GM21786 (cell line): ENCODE data around the gene ZNF579.
"Not testable (repeated sequence)": the region's sequence is repeated elsewhere in the genome, so short reads cannot be mapped to it uniquely, and the experiment has no call there.

Source experiments
- ATAC-seq: cut with Tn5 transposase; IDR thresholded peaks from one replicate; pipeline ENCODE4 v1.9.1; 2021; ENCODE audit not compliant: unreplicated experiment

The ZNF579 gene

DNA sequence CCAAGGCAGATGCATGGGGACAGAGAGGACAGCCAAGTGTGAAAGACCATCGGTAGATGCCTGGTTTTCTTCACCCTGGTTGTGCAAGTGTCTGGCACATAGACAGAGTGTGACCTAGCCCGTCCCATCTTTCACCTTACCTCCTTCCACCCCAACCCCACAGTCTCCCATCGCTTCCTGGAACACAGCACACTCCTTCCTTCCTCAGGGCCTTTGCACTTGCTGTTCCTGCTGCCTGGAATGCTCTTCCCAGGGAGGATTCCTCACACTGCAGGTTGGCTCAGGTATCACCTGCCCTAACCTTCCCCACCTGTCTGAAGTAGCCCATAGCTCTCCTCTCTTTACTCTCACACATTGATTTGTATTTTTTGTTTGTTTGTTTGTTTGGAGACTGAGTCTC is 15.7 kb upstream of the ZNF579 start:
- ATAC-seq, result no peak

DNA sequence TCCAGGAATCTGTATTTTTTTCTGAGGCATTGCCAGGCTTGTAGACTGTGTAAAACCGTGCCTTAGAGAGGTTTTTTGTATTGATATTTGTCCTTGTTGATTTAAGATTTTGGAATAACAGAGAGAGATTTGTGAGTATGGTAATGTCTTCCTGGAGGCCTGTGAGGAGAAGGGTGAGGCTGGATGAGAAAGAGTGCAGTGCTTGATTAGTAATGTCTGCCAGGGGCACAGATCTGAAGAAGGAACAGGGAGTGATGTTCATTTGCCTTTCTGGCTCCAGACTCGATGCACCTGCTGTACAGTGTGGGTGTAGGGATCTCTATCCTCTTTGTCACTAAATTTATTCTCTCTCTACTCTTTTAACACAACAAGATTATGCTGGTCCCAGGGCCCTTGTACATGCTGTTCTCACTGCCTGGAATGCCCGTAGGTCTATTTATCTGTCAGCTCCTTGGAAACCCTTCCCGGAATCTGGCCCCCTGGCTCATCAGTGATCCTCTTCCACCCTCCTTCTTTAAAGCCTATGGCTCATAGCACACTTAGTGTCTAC is 14.4 kb upstream of the ZNF579 start:
- no peak for ATAC-seq

DNA sequence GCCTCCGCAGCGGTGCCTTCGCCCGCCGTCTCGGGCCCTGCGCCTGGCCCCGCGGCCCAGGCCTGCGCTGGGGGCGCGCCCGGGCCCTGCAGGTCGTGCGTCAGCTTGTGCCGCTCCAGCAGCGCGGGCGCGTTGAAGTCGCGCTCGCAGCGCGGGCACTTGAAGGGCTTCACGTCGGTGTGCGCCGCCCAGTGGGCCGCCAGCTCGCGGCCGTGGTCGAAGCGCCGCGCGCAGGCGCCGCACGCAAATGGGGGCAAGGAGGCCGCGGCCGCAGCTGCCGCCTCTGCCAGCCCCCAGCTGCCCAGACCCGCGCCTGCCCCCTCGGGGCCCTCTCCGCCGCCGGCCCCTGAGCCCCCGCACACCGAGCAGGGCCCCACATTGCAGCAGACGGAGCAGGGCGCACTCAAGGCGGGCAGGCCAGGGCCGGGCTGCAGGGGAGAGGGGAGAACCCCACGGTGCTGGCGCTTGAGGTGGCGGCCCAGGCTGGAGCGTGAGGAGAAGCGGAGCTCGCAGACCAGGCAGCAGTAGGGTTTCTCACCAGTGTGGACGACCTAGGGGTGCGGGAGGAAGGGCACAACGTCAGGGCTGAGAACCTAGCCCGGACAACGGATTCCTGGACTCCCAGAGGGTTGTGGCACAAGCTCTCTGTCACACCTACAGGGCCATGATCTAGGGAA is 12.6 kb upstream of the ZNF579 start:
- ATAC-seq, result no peak

DNA sequence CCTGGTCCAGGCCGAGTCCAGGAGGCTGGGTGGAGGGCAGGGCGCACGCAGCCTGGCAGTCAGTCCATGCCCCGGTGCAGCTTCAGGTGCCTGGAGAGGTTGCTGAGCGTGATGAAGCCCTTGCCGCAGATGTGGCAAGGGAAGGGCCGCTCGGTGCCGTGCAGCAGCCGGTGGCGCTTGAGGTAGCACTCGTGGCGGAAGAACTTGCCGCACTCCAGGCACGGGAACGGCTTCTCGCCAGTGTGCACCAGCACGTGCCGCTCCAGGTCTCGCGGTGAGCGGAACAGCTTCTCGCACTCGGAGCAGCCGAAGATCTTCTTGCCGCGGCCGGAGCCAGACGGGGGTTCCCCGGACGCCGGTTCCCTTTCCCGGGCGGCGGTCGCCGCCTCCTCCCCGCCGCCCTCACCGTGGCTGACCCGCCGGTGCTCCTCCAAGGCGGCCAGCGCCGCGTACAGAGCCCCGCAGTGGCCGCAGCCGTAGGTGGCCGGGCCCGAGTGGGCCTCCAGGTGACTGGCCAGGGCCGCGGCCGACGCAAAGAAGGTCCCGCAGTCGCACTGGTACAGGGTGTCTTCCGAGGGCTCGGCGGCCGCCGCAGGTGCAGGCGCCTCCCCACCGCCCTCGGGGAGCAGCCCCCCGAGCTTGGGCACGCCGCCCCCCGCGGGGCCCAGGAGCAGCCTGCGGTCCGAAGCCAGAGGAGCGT is 11.9 kb upstream of the ZNF579 start:
- no peak for ATAC-seq

DNA sequence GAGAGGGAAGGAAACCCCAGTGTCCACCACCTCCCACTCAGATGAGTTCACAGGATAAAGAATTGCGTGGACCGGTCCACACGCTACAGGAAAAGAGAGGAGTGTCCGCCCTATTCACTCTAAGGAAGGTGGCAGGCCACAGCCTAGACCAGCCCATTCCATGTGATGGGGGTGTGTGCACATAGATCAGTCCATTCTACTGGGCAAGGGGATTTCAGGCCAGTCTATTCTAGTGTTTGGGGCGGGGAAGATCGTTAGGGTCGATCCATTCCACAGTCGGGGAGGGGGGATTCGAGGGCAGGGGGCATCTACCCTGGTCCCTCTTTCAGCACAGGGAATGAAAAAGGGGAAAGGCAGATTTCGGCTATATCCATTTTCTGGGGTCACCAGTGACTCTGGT is 10.9 kb upstream of the ZNF579 start:
- no peak for ATAC-seq

DNA sequence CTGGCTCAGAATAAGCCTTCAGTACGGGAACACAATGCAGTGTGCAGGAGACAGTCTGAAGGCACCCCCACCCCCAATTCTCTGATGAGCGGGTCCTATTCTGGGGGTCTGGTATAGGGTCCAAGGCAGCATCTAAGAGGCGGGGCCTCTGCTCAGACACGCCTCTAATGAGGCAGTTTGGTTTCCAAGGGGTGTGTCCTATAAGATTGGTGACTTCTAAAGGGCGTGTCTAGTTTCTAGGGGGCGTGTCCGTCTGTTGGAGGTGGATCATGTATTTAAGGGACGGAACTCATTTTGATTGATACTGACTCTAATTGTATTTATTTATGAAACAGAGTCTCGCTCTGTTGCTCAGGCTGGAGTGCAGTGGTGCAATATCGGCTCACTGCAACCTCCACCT is 10.0 kb upstream of the ZNF579 start:
- ATAC-seq, result no peak

DNA sequence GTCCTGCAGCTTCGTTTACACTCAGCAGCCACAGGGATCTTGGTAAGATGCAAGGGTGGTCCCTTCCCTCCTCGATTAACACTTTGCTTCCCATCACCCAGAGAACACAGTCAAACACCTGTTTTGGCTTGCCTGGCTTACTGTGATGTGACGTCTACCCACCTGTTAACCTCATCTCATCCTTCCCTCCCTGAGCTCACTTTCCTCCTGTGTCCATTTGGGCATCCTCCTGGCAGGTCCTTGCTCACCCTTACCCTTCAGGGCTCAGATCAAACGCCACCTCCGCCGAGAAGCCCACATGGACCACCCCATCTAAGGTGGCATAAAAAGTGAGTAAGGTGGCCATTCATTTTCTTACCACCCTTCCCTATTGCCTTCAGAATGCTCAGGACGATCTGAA is 9.5 kb upstream of the ZNF579 start:
- no peak for ATAC-seq

DNA sequence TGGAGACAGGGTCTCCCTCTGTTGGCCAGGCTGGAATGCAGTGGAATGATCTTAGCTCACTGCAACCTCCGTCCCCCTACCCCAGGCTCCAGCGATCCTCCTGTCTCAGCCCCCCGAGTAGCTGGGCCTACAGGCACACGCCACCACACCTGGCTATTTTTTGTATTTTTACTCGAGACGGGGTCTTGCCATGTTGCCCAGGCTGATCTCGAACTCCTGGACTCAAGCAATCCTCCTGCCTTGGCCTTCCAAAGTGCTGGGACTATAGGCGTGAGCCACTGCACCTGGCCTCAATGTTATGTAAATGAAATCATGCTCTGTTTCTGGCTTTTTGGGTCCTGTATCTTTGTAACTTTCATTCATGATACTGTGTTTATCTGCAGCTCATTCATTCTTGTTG is 8.1 kb upstream of the ZNF579 start:
- ATAC-seq, result no peak

DNA sequence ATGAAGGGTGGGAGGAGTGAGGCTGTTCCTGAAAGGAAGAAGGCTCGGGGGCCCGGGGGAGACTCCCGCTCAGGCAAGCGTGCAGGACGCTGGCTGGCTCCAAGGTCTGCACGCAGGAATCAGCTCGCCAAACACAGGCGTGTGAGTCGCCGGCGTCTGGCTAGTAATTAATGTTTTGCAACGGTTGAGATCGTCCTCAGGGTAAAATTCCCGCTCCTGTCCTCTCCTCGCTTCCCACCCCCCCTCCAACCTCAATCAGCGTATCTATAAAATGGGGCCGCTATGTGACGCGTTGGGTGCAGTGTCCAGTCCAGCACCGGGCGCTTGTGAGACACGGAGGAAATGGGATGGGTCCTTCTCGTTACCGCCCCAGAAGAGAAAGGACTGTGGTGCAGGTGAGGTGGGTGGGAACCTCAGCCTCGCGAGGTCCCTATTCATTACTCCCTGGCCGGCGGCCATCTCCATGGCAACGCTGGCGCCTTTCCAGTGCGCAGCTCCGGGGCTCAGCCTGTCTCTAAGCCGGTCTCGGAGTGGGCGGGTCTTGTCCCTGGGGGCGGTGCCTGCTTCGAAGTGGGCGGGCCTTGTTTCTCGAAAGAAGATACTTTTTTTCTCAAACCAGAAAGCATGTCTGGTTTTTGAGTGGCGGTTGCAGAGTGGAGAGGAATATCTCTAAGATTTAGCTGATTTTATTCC is 6.5 kb upstream of the ZNF579 start:
- ATAC-seq, result peak; percentile 80

DNA sequence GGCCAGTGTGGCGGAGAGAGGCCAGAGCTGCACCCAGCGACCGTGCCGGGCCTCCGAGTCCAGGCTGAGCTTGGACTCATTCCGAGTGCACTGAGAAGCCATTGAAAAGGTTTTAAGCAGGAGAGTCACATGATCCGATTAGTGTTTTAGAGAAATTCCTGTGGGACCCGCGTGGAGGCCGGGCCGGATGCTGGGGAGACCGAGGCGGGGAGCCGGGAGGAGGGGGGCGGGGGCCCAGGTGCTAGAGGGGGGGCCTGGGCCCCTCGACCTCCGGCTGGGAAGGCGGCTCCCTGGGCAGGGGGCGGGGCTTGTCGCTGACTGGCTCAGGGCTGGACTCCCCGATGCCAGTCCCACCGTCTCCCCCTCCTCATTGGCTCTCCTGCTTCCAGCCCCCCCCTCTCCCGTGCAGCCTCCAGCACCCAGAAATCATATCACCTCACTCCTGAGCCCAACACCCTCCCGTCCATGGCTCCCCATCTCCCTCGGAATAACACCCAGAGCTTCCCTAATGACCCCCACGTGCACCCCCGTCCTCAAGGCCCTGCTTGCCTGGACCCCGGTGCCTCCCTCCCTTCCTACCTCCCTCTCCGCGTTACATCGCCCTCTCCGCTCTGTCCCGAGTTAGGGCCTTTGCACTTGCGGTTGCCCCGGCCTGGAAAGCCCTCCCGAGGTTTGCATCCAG is 5.2 kb upstream of the ZNF579 start:
- ATAC-seq, result no peak

DNA sequence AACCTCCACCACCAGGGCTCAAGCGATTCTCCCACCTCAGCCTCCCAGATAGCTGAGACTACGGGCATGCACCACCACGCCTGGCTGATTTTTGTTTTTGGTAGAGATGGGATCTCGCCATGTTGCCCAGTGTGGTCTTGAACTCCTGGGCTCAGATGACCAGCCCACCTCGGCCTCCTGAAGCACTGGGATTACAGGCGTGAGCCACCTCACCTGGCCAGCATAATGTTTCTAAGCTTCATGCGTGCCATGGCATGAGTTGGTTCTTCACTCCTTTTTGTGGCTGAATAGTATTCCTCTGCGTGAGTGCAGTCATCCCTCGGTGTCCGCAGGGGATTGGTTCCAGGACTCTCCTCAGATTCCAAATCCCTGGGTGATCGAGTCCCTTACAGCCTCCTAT is 4.2 kb upstream of the ZNF579 start:
- no peak for ATAC-seq

DNA sequence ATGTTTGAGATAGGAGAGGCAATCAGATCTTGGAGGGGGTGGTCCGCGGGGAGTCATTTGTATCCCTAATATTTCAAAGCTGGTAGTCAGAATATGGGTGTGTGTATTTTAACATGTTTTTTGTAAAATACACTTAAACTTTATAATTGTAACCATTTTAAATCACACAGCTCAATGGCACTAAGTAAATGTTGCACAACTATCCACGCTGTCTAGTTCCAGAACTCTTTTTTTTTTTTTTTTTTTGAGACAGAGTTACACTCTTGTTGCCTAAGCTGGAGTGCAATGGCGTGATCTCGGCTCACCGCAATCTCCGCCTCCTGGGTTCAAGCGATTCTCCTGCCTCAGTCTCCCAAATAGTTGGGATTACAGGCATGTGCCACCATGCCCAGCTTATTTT is 3.2 kb upstream of the ZNF579 start:
- ATAC-seq, result not testable (repeated sequence)

DNA sequence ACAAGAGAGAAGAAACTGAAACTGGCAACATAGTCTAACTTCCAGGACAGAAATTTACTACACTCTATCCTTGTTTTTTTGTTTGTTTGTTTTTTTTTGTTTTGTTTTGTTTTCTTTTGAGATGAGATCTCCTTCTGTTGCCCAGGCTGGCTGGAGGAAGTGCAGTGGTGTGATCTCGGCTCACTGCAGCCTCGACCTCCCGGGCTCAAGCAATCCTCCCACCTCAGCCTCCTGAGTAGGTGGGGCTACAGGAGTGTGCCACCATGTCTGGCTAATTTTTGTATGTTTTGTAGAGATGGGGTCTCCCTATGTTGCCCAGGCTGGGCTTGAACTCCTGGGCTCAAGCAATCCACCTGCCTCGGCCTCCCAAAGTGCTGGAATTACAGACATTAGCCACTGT is 1.6 kb upstream of the ZNF579 start:
- not testable (repeated sequence) for ATAC-seq

DNA sequence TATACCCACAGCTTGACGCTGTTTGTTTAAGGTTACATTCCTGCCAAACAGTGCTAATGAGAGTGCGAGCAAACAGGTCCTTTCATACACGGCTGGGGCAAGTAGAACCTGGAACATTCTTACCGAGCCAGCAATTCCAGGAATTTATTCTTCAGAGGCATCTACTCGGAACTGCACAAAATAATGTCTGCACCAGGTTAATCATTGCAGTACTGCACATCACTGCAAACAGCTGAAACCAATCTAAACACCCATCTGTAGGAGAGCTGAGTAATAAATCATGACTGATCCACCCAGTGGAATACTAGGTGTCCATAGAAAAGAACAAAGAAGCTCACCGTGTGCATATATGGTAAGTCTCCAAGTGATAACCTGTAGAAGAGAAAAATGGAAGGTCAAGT is 1.2 kb upstream of the ZNF579 start:
- no peak for ATAC-seq

DNA sequence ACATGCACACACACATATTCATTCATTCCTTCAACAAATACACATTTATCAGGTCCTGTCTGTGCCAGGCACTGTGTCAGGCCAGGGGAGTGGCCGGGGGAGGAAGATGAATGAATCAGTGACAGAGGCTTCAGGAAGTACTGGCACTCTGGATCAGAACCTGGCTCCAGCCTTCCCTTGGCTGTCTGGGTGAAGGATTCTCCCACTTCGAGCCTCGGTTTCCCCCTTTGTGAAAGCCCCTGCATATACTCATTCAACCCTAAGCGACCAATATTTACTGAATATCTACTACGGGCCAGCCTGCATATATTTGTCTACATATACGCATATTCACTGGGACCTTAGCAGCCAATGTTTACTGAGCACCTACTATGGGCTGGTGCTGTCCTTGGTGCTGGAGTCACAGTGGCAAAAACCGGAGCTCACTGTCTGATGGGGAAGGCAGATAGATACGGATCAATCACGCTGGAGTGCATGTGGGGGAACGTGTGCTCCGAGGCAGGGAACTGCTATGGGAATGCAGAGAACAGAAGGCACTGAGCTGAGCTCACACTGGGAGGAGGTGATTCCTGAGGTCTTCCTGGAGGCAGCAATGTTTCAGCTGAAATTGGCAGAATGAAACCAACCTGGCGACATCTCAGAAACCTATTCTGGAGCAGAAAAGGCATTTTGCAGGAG is 636 bp upstream of the ZNF579 start:
- no peak for ATAC-seq

DNA sequence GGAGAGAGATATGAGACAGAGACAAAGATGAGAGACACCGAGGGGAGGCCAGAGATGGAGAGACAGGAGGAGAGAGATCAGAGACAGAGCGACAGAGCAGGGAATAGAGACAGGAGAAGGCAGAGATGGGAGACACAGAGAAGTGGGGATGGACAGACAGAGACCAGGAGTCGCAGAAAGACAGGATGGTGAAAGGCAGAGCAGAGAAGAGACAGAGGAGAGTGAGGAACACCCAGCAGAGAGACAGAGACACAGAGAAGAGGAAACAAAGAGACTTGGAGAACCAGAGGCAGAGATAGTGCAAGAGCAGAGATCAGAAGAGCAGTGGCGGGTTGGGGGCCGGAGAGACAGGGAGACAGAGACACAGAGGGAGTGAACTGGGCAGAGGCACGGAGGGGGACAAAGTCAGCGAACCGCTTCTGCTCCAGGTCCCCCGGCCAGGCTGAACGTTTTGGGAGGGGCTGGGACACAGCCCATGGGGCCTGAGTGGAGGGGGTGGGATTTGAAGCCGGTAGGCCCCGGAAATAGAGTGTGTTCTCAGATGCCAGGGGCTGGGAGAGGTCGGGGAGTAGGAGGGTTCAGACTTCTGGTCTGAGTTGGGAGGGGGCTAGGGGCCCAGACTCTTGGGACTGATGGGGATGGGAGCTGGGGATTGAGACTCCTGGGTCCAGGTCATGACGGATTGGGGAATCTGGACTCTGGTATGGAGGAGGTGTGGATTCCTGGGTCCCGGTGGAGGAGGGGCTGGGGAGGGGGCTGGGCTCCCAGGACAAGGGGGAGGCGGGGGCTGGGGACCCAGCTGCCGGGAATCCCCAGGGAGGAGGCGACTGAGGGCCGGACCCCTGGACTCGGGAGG is 654 bp downstream of the ZNF579 start:
- ATAC-seq, result no peak

DNA sequence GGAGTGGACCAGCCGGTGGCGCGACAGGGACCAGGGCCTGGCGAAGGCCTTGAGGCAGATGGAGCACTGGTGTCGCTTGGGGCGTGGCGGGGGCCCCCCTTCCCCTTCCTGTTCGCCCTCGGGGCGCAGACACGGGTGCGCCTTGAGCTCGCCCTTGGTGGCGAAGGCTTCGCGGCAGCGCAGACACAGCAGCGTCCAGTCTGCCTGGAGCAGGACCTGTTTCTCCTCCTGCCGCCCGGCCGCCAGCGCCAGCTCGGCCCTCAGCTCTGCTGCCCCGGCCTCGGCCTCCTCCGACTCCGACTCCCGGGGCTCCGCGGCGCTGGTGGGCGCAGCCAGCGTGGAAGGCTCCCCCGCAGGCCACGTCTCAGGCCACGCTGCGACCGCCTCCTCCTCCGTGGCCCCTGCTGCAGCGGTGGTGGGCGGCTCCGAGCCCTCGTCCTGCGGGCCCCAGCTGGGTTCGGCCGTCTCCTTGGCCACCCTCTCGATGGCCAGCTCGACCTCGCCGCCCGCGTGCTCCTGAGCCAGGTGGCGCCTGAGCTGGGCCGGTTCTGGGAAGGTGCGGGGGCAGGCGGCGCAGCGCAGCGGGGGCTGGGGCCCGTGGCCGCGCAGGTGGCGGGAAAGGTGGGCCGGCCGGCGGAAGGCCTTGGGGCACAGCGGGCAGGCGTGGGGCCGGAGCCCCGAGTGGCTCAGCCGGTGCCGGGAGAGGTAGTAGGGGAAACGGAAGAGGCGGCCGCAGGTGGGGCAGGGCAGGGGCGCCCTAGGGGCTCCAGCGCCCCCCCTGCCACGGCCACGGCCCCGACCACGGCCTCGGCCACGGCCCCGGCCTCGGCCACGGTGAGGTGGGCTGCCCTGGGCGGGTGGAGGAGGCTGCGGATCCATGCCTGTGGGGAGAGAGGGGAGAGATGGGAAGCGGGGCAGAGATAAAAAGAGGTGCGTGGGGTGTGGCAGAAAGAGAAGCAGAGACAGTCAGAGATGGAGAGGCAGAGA is 1.6 kb downstream of the ZNF579 start:
- ATAC-seq, result no peak

DNA sequence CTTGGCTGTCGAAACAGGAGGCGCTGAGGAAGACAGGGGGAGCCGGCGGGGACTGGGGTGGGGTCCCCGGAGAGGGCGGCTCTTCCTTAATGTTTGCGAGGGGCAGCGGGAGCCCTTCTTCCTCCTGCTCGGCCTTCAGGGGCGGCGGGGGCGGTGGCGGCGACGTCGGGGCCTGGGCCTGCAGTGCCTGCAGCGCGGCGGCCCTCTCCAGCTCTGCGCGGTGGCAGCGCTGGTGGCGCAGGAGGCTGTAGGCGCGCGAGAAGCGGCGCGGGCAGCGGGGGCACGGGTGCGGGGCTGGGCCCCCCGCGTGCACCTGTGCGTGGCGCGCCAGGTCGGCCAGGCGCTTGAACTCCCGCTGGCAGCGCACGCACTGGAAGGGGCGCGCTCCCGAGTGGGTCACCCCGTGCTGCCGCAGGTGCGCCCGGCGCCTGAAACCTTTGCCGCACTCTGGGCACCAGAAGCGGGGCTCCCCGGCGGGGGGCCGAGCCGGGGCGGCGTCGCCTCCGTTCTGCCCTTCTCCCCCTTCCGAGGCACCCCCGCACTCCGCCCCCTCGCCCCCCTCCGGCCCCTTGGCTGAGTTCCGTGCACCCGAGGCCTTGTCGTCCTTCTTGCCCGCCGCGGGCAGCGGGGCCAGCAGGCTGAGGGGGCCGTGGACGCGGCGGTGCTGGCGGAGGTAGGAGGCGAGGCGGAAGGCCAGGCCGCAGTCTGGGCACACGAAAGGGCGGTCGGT is 2.5 kb downstream of the ZNF579 start:
- no peak for ATAC-seq
